PC-3 (cell line): ENCODE measurements around the gene TIMM8B.

Experiments used
- EZH2phosphoT487 ChIP-seq: fragments of 300-600 bp; sonication (generic); IDR thresholded peaks from 2 replicates; pipeline ENCODE4 v1.6.1; 2018; ENCODE audit warnings: mild to moderate bottlenecking, antibody characterized with exemption, low read length, borderline replicate concordance
- TF ChIP-seq, protein P1 (sequence below): fragments of 300-600 bp; sonication (generic); conservative IDR thresholded peaks from 2 replicates; pipeline ENCODE4 v1.5.1; 2017; ENCODE audit warnings: antibody characterized with exemption, low read depth, mild to moderate bottlenecking, low read length

DNA sequence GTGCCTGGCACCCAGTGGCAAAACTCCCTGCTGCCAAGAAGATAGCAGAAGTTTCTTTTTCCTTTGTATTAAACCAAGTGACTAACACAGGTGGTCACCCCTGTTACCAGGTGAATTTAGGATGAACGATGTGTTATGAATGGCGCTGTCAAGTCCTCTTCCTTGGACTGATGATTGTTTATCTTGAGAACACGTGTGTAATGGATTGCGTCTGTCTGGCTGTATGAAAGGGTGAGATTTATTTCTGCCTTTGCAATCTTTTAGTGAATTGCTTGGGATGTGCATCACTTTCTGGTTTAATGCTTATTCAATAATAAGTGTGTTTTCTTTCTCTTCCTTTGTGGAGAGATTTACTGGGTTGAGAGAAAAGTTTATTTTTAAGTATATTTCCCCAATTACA lies 36.6 kb upstream of the TIMM8B start:
- TF ChIP-seq, protein P1, sequence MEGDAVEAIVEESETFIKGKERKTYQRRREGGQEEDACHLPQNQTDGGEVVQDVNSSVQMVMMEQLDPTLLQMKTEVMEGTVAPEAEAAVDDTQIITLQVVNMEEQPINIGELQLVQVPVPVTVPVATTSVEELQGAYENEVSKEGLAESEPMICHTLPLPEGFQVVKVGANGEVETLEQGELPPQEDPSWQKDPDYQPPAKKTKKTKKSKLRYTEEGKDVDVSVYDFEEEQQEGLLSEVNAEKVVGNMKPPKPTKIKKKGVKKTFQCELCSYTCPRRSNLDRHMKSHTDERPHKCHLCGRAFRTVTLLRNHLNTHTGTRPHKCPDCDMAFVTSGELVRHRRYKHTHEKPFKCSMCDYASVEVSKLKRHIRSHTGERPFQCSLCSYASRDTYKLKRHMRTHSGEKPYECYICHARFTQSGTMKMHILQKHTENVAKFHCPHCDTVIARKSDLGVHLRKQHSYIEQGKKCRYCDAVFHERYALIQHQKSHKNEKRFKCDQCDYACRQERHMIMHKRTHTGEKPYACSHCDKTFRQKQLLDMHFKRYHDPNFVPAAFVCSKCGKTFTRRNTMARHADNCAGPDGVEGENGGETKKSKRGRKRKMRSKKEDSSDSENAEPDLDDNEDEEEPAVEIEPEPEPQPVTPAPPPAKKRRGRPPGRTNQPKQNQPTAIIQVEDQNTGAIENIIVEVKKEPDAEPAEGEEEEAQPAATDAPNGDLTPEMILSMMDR, result no peak
- no peak for TF ChIP-seq EZH2phosphoT487
